H1 (cell line): ENCODE data around the gene CEBPG. TPM values are rescaled to one million over a fixed set of nuclear protein-coding genes. Genes with fewer than 3 reads are reported as not detected.

Experiments
- BCL11A ChIP-seq, 2 experiments: IDR thresholded peaks; one replicate each; pipeline ENCODE4 v1.6.1; 2011; ENCODE audit warnings: low read depth in 2 of 2, low read length in 2 of 2, mild to moderate bottlenecking in 2 of 2
- JUN ChIP-seq: IDR thresholded peaks from 2 replicates; pipeline ENCODE4 v1.6.1; 2011; ENCODE audit warnings: low read depth, mild to moderate bottlenecking, improper control_type of control experiment, low read length
- MAFK ChIP-seq: IDR thresholded peaks from 2 replicates; pipeline ENCODE4 v1.6.1; 2012; ENCODE audit warnings: low read depth, mild to moderate bottlenecking, improper control_type of control experiment, low read length
- polyA plus RNA-seq, 7 experiments: library from polyadenylated mRNA; depleted of rRNA in 3 of 7; stranded (reverse) in 5 of 7; unstranded in 2 of 7; fragments of >200 nt in 5 of 7; fragments of 200-250 nt in 2 of 7; gene quantifications; 1 replicate in 5 of 7; 2 replicates in 1 of 7; 4 replicates in 1 of 7; pipeline versions ENCODE4 v1.2.1 to v1.2.3, GENCODE V29; 2011 to 2013; ENCODE audit warnings: missing spikeins in 2 of 7, mixed read lengths in 2 of 7
- total RNA-seq: library from RNA; stranded (reverse); fragmentation: NEBNext Ultra II Directional; extraction: Animal tissue kit (Norgen Biotek cat#: 25700); gene quantifications from 2 replicates; pipeline ENCODE4 v1.2.1, GENCODE V29; 2021

The CEBPG gene
- total and polyA plus RNA-seq, 2 of the 8 experiments (the other 6 are each of a cell fraction or from before 2014, with no cell fraction given): 12.3 to 35.4 TPM

DNA sequence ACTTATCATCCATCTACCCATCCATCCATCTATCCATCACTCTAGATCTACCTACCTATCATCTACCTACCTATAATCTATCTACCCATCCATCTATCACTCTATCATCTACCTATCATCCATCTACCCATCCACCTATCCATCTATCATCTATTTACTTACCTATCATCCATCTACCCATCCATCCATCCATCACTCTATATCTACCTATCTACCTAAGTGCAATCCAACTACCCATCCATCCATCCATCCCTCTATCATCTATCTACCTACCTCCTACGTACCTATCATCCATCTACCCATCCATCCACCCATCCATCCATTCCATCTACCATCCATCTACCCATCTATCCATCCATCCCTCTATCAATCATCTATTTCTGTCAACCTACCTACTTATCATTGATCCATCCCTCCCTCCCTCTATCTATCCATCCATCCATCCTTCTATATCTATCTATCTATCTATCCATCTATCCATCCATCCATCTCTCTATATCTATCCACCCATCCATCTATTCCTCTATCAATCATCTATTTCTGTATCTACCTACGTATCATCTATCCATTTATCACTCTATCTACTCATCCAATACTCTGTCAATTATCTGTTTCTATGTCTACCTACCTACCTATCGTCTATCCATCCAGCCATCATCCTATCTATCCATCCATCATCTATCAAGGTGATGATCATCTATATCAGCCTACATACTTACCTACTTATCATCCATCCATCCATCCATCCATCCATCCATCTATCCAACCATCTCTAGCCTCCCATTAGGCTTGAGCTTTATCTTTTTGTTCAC is 49.1 kb downstream of the CEBPG start (continued):
- TF ChIP-seq MAFK: no peak
- no peak for TF ChIP-seq JUN
- no peak for TF ChIP-seq BCL11A (IDR thresholded peaks at IDR 0.05; ENCODE audit: low read depth in 2 of 2, low read length in 2 of 2)
